ENCODE results near the gene TPO. TPM values are rescaled to one million over a fixed set of nuclear protein-coding genes. Genes with fewer than 3 reads are reported as not detected.

TPO gene
- total and polyA plus RNA-seq, 4 donors = not detected

DNA sequence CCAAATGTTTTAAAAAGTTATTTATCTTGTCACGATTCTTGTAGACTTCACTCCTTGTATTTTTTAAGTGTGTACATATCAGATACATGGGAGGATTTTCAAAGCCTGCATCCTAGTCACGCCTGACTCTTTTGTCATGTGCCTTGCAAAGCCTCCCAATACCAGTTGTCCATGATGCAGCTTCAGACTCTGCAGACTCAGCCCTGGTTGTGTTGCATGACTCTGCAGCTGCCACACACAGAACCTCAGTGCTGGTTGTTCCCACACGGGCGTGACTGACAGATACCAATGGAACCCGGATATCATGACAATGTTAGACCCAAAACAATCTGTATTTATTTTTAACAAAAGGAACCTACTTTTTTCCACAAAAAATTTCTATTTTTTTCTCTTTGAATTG, 38.2 kb downstream of the TPO start:
- no peak for TF ChIP-seq YY1 (IDR thresholded peaks at IDR 0.05)
- TF ChIP-seq HNF4A (conservative IDR thresholded peaks at IDR 0.05) = no peak
- no peak for TF ChIP-seq RAD21 (IDR thresholded peaks at IDR 0.05)
- TF ChIP-seq GABPA (IDR thresholded peaks at IDR 0.05 in 1 of 2, conservative IDR thresholded peaks at IDR 0.05 in 1 of 2) = no peak
- TF ChIP-seq, protein P1, sequence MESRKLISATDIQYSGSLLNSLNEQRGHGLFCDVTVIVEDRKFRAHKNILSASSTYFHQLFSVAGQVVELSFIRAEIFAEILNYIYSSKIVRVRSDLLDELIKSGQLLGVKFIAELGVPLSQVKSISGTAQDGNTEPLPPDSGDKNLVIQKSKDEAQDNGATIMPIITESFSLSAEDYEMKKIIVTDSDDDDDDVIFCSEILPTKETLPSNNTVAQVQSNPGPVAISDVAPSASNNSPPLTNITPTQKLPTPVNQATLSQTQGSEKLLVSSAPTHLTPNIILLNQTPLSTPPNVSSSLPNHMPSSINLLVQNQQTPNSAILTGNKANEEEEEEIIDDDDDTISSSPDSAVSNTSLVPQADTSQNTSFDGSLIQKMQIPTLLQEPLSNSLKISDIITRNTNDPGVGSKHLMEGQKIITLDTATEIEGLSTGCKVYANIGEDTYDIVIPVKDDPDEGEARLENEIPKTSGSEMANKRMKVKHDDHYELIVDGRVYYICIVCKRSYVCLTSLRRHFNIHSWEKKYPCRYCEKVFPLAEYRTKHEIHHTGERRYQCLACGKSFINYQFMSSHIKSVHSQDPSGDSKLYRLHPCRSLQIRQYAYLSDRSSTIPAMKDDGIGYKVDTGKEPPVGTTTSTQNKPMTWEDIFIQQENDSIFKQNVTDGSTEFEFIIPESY (IDR thresholded peaks at IDR 0.05) = no peak
- TF ChIP-seq JUND (IDR thresholded peaks at IDR 0.05) = no peak
- TF ChIP-seq NR2F2 (IDR thresholded peaks at IDR 0.05) = no peak
- TF ChIP-seq FOXA2 (IDR thresholded peaks at IDR 0.05) = no peak
- TF ChIP-seq, protein P2, sequence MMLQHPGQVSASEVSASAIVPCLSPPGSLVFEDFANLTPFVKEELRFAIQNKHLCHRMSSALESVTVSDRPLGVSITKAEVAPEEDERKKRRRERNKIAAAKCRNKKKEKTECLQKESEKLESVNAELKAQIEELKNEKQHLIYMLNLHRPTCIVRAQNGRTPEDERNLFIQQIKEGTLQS (IDR thresholded peaks at IDR 0.05) = no peak
- no peak for TF ChIP-seq TAF1 (conservative IDR thresholded peaks at IDR 0.05)
- no peak for TF ChIP-seq FOXA1 (IDR thresholded peaks at IDR 0.05)
- TF ChIP-seq, protein P3, sequence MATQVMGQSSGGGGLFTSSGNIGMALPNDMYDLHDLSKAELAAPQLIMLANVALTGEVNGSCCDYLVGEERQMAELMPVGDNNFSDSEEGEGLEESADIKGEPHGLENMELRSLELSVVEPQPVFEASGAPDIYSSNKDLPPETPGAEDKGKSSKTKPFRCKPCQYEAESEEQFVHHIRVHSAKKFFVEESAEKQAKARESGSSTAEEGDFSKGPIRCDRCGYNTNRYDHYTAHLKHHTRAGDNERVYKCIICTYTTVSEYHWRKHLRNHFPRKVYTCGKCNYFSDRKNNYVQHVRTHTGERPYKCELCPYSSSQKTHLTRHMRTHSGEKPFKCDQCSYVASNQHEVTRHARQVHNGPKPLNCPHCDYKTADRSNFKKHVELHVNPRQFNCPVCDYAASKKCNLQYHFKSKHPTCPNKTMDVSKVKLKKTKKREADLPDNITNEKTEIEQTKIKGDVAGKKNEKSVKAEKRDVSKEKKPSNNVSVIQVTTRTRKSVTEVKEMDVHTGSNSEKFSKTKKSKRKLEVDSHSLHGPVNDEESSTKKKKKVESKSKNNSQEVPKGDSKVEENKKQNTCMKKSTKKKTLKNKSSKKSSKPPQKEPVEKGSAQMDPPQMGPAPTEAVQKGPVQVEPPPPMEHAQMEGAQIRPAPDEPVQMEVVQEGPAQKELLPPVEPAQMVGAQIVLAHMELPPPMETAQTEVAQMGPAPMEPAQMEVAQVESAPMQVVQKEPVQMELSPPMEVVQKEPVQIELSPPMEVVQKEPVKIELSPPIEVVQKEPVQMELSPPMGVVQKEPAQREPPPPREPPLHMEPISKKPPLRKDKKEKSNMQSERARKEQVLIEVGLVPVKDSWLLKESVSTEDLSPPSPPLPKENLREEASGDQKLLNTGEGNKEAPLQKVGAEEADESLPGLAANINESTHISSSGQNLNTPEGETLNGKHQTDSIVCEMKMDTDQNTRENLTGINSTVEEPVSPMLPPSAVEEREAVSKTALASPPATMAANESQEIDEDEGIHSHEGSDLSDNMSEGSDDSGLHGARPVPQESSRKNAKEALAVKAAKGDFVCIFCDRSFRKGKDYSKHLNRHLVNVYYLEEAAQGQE (IDR thresholded peaks at IDR 0.05) = no peak
- TF ChIP-seq, protein P4, sequence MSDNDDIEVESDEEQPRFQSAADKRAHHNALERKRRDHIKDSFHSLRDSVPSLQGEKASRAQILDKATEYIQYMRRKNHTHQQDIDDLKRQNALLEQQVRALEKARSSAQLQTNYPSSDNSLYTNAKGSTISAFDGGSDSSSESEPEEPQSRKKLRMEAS (IDR thresholded peaks at IDR 0.05) = no peak
- no peak for TF ChIP-seq HNF4G (IDR thresholded peaks at IDR 0.05)
- TF ChIP-seq RXRA (IDR thresholded peaks at IDR 0.05) = no peak
- no peak for TF ChIP-seq EGR1 (IDR thresholded peaks at IDR 0.05; ENCODE audit: low read depth in 2 of 2)
- TF ChIP-seq, protein P5, sequence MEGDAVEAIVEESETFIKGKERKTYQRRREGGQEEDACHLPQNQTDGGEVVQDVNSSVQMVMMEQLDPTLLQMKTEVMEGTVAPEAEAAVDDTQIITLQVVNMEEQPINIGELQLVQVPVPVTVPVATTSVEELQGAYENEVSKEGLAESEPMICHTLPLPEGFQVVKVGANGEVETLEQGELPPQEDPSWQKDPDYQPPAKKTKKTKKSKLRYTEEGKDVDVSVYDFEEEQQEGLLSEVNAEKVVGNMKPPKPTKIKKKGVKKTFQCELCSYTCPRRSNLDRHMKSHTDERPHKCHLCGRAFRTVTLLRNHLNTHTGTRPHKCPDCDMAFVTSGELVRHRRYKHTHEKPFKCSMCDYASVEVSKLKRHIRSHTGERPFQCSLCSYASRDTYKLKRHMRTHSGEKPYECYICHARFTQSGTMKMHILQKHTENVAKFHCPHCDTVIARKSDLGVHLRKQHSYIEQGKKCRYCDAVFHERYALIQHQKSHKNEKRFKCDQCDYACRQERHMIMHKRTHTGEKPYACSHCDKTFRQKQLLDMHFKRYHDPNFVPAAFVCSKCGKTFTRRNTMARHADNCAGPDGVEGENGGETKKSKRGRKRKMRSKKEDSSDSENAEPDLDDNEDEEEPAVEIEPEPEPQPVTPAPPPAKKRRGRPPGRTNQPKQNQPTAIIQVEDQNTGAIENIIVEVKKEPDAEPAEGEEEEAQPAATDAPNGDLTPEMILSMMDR (IDR thresholded peaks at IDR 0.05; ENCODE audit: low read depth, low read length, missing input control) = no peak
- no peak for TF ChIP-seq SP1 (IDR thresholded peaks at IDR 0.05)
- 81% methylated on average over 5 of the region's 5 CpGs for WGBS
- H3K27me3 ChIP-seq (ENCODE audit: control insufficient read depth in 4 of 4, insufficient read depth in 4 of 4, low read length in 3 of 4) = peaks cover 0 to 6% (median 2%) of the 10 kb centered on the region in 4 donors
- H3K4me3 ChIP-seq (ENCODE audit: low read depth in 1 of 3, low read length in 3 of 3) = no peak overlapping the region
- no peaks in the 10 kb centered on the region for H3K9me3 ChIP-seq (ENCODE audit: control insufficient read depth in 4 of 4, low read length in 3 of 4)
- H3K27ac ChIP-seq (ENCODE audit: low read depth in 1 of 2, low read length in 2 of 2) = no peak overlapping the region
- H3K9ac ChIP-seq (ENCODE audit: low read depth in 1 of 2, low read length in 2 of 2) = no peak overlapping the region
- no peaks in the 10 kb centered on the region for H3K36me3 ChIP-seq (ENCODE audit: control insufficient read depth in 4 of 4, insufficient read depth in 3 of 4, low read depth in 1 of 4, low read length in 3 of 4)
- DNase-seq (ENCODE audit: low spot score) = no peak
- H3K4me1 ChIP-seq (ENCODE audit: control insufficient read depth in 4 of 4, insufficient read depth in 4 of 4, low read length in 3 of 4) = no peaks in the 10 kb centered on the region

Data from liver (tissue), 9 donors.